GM18526 (cell line): Measurements from ENCODE around the gene ZBTB7C.

Experiments
- POLR2A ChIP-seq: IDR thresholded peaks from 3 replicates; pipeline ENCODE4 v1.6.1; 2011; ENCODE audit not compliant: insufficient read length; ENCODE audit errors: extremely low read depth

The ZBTB7C gene

GRCh38 chr18:48183613-48184012, 225.6 kb downstream of the ZBTB7C start:
- no peak for TF ChIP-seq POLR2A

- no peak for TF ChIP-seq POLR2A
Measured at GRCh38 chr18:48182779-48183178, 226.4 kb downstream of the ZBTB7C start.

GRCh38 chr18:48181857-48182256, 227.3 kb downstream of the ZBTB7C start:
- TF ChIP-seq POLR2A, result no peak

GRCh38 chr18:48181087-48181823, 227.9 kb downstream of the ZBTB7C start:
- no peak for TF ChIP-seq POLR2A

GRCh38 chr18:48179666-48180065, 229.5 kb downstream of the ZBTB7C start:
- no peak for TF ChIP-seq POLR2A

GRCh38 chr18:48179001-48179400, 230.2 kb downstream of the ZBTB7C start:
- TF ChIP-seq POLR2A, result no peak

- no peak for TF ChIP-seq POLR2A
Measured at GRCh38 chr18:48176909-48177308, 232.3 kb downstream of the ZBTB7C start.

GRCh38 chr18:48173557-48173956, 235.6 kb downstream of the ZBTB7C start:
- TF ChIP-seq POLR2A, result no peak

GRCh38 chr18:48172226-48173006, 236.8 kb downstream of the ZBTB7C start:
- TF ChIP-seq POLR2A, result no peak

GRCh38 chr18:48171490-48172188, 237.5 kb downstream of the ZBTB7C start:
- TF ChIP-seq POLR2A, result no peak

GRCh38 chr18:48170651-48171050, 238.5 kb downstream of the ZBTB7C start:
- no peak for TF ChIP-seq POLR2A

GRCh38 chr18:48168861-48169260, 240.3 kb downstream of the ZBTB7C start:
- no peak for TF ChIP-seq POLR2A

- no peak for TF ChIP-seq POLR2A
Measured at GRCh38 chr18:48167897-48168253, 241.3 kb downstream of the ZBTB7C start.

- TF ChIP-seq POLR2A, result no peak
Measured at GRCh38 chr18:48166336-48166875, 242.8 kb downstream of the ZBTB7C start.

GRCh38 chr18:48165111-48165866, 243.9 kb downstream of the ZBTB7C start:
- no peak for TF ChIP-seq POLR2A

GRCh38 chr18:48164701-48165100, 244.5 kb downstream of the ZBTB7C start:
- TF ChIP-seq POLR2A, result no peak

- TF ChIP-seq POLR2A, result no peak
Measured at GRCh38 chr18:48164116-48164515, 245.1 kb downstream of the ZBTB7C start.
